IMR-90 (cell line): ENCODE results near the gene DPP6. TPM values are rescaled to one million over a fixed set of nuclear protein-coding genes. Genes with fewer than 3 reads are reported as not detected.

Experiments used
- ATAC-seq: fragments of 200-7000 bp; cut with Tn5 transposase; 2 replicates; pipeline ENCODE4 v1.9.1; 2020; ENCODE audit warnings: low read depth, mild to moderate bottlenecking, moderate library complexity
- BruUV-seq: library from RNA; stranded (reverse); fragments of 400-500 nt; replicated peaks from 2 replicates; lab custom pipeline; 2021; lab: Mats Ljungman, UMichigan
- CTCF ChIA-PET: fragments of 300-600 bp; formaldehyde crosslinking; extraction: SDS; loops from one replicate; lab custom pipeline; 2021; ENCODE audit warnings: antibody characterized with exemption; lab: Yijun Ruan, JAX
- POLR2A ChIA-PET: fragments of 300-600 bp; sonication (Branson Sonifier 250); formaldehyde crosslinking; loops from one replicate; lab custom pipeline; 2022; ENCODE audit warnings: antibody characterized with exemption; ENCODE audit not compliant: unreplicated experiment; lab: Charles Lee
- DNase-seq: peaks from one replicate; pipeline ENCODE4 v3.0.0; 2013
- H2AFZ ChIP-seq: replicated peaks from 2 replicates; pipeline ENCODE3; 2013; ENCODE audit warnings: low read length, mild to moderate bottlenecking; ENCODE audit not compliant: poor library complexity
- H2AK5ac ChIP-seq: 2 replicates; pipeline ENCODE4 v1.6.1; 2013; ENCODE audit warnings: low read depth, low read length, inconsistent platforms
- H2AK9ac ChIP-seq: replicated peaks from 2 replicates; pipeline ENCODE3; 2013; ENCODE audit warnings: mild to moderate bottlenecking, low read depth, low read length, moderate library complexity; ENCODE audit not compliant: poor library complexity
- H2BK120ac ChIP-seq: 2 replicates; pipeline ENCODE4 v1.6.1; 2013; ENCODE audit warnings: low read depth, low read length, inconsistent platforms
- H2BK15ac ChIP-seq: 3 replicates; pipeline ENCODE4 v1.6.1; 2013; ENCODE audit warnings: low read depth, low read length, inconsistent platforms
- H2BK20ac ChIP-seq: 2 replicates; pipeline ENCODE4 v1.6.1; 2013; ENCODE audit warnings: low read depth, mild to moderate bottlenecking, inconsistent platforms, low read length, moderate library complexity
- H2BK5ac ChIP-seq: 2 replicates; pipeline ENCODE4 v1.6.1; 2013; ENCODE audit warnings: mild to moderate bottlenecking, low read depth, low read length, inconsistent platforms; ENCODE audit not compliant: poor library complexity, severe bottlenecking
- H3K14ac ChIP-seq: replicated peaks from 2 replicates; pipeline ENCODE4 v1.6.1; 2013; ENCODE audit warnings: low read depth, low read length, inconsistent platforms
- H3K18ac ChIP-seq: 2 replicates; pipeline ENCODE4 v1.6.1; 2013; ENCODE audit warnings: low read depth, low read length, control low read depth
- H3K23ac ChIP-seq: 2 replicates; pipeline ENCODE4 v1.6.1; 2013; ENCODE audit warnings: low read depth, low read length, inconsistent platforms
- H3K27ac ChIP-seq: 2 replicates; pipeline ENCODE4 v1.5.1; 2013; ENCODE audit warnings: mild to moderate bottlenecking, control low read depth, low read length; ENCODE audit not compliant: insufficient read depth
- H3K27me3 ChIP-seq: 2 replicates; pipeline ENCODE4 v1.6.1; 2013; ENCODE audit warnings: low read length; ENCODE audit not compliant: control insufficient read depth, insufficient read depth
- H3K36me3 ChIP-seq: 2 replicates; pipeline ENCODE4 v1.6.1; 2013; ENCODE audit warnings: low read length, mixed read lengths; ENCODE audit not compliant: control insufficient read depth, insufficient read depth
- H3K4ac ChIP-seq: 2 replicates; pipeline ENCODE4 v1.6.1; 2013; ENCODE audit warnings: low read depth, low read length, inconsistent platforms
- H3K4me1 ChIP-seq: 2 replicates; pipeline ENCODE4 v1.6.1; 2013; ENCODE audit warnings: low read length, mixed read lengths; ENCODE audit not compliant: control insufficient read depth, insufficient read depth
- H3K4me2 ChIP-seq: 2 replicates; pipeline ENCODE4 v1.6.1; 2013; ENCODE audit warnings: low read depth, mild to moderate bottlenecking, control low read depth, low read length, moderate library complexity
- H3K4me3 ChIP-seq: 2 replicates; pipeline ENCODE4 v1.5.1; 2013; ENCODE audit warnings: low read depth, mild to moderate bottlenecking, control low read depth, low read length, moderate library complexity; ENCODE audit not compliant: insufficient read depth
- H3K56ac ChIP-seq: 2 replicates; pipeline ENCODE4 v1.6.1; 2013; ENCODE audit warnings: low read length, inconsistent platforms; ENCODE audit not compliant: insufficient read depth; ENCODE audit errors: extremely low read depth
- H3K79me1 ChIP-seq, 2 experiments: 2 replicates each; pipeline ENCODE4 v1.6.1; 2013; ENCODE audit warnings: low read length in 2 of 2, inconsistent platforms in 1 of 2, low read depth in 1 of 2
- H3K9ac ChIP-seq: 2 replicates; pipeline ENCODE4 v1.6.1; 2013; ENCODE audit warnings: low read depth, low read length, control low read depth
- H3K9me1 ChIP-seq: 2 replicates; pipeline ENCODE4 v1.6.1; 2013; ENCODE audit warnings: low read length, inconsistent platforms; ENCODE audit not compliant: insufficient read depth
- H3K9me3 ChIP-seq: 2 replicates; pipeline ENCODE4 v1.6.1; 2013; ENCODE audit warnings: low read length; ENCODE audit not compliant: control insufficient read depth, insufficient read depth
- H4K20me1 ChIP-seq: 2 replicates; pipeline ENCODE4 v1.6.1; 2013; ENCODE audit warnings: low read length, inconsistent platforms; ENCODE audit not compliant: insufficient read depth
- H4K5ac ChIP-seq: 2 replicates; pipeline ENCODE4 v1.6.1; 2013; ENCODE audit warnings: mild to moderate bottlenecking, low read depth, low read length, control low read depth
- H4K8ac ChIP-seq, 2 experiments: 2 replicates each; pipeline ENCODE4 v1.6.1; 2013; ENCODE audit warnings: low read depth in 2 of 2, low read length in 2 of 2, control low read depth in 1 of 2, inconsistent platforms in 1 of 2
- H4K91ac ChIP-seq: 2 replicates; pipeline ENCODE4 v1.6.1; 2013; ENCODE audit warnings: low read depth, low read length, inconsistent platforms; ENCODE audit not compliant: insufficient read depth
- BHLHE40 ChIP-seq: fragments of 150-350 bp; IDR thresholded peaks from 2 replicates; pipeline ENCODE4 v1.6.1; 2016; ENCODE audit warnings: mild to moderate bottlenecking, low read depth, low read length
- CEBPB ChIP-seq: IDR thresholded peaks from 2 replicates; pipeline ENCODE4 v1.6.1; 2012; ENCODE audit warnings: low read depth, low read length, improper control_type of control experiment
- CHD1 ChIP-seq: IDR thresholded peaks from 2 replicates; pipeline ENCODE4 v1.6.1; 2012; ENCODE audit warnings: low read depth, low read length, improper control_type of control experiment
- CTCF ChIP-seq: conservative IDR thresholded peaks from 2 replicates; pipeline ENCODE4 v1.5.1; 2012; ENCODE audit warnings: mild to moderate bottlenecking, low read depth, low read length, improper control_type of control experiment
- ELK1 ChIP-seq: fragments of 150-350 bp; IDR thresholded peaks from 2 replicates; pipeline ENCODE4 v1.6.1; 2016; ENCODE audit warnings: low read depth, mild to moderate bottlenecking, low read length, moderate library complexity, borderline replicate concordance
- FOS ChIP-seq: fragments of 150-350 bp; IDR thresholded peaks from 2 replicates; pipeline ENCODE4 v1.6.1; 2016; ENCODE audit warnings: low read depth, low read length
- MAFK ChIP-seq: IDR thresholded peaks from 2 replicates; pipeline ENCODE4 v1.6.1; 2012; ENCODE audit warnings: low read depth, low read length, improper control_type of control experiment
- MAZ ChIP-seq: IDR thresholded peaks from 2 replicates; pipeline ENCODE4 v1.6.1; 2012; ENCODE audit warnings: low read depth, mild to moderate bottlenecking, low read length, improper control_type of control experiment, moderate library complexity, borderline replicate concordance
- MXI1 ChIP-seq: IDR thresholded peaks from 2 replicates; pipeline ENCODE4 v1.6.1; 2012; ENCODE audit warnings: low read depth, mild to moderate bottlenecking, low read length, moderate library complexity, borderline replicate concordance
- POLR2A ChIP-seq: IDR thresholded peaks from 2 replicates; pipeline ENCODE4 v1.6.1; 2012; ENCODE audit warnings: mild to moderate bottlenecking, low read depth, low read length
- RFX5 ChIP-seq: IDR thresholded peaks from 2 replicates; pipeline ENCODE4 v1.8.0; 2012; ENCODE audit warnings: low read depth, mild to moderate bottlenecking, low read length, moderate library complexity
- SMC3 ChIP-seq: fragments of 150-350 bp; IDR thresholded peaks from 2 replicates; pipeline ENCODE4 v1.6.1; 2016; ENCODE audit warnings: low read depth, mild to moderate bottlenecking, antibody characterized with exemption, low read length, moderate library complexity
- USF2 ChIP-seq: fragments of 150-350 bp; IDR thresholded peaks from 2 replicates; pipeline ENCODE4 v1.6.1; 2017; ENCODE audit warnings: mild to moderate bottlenecking, antibody characterized with exemption, low read length, low read depth
- WGBS, 2 experiments: methylation state at CpG; one replicate each; pipeline versions ENCODE4 v1.1.5 to v1.1.7; 2013; ENCODE audit warnings: missing lambda C conversion rate in 2 of 2; ENCODE audit not compliant: insufficient read length in 1 of 2; ENCODE audit errors: extremely low coverage in 2 of 2; 5-methylcytosine and 5-hydroxymethylcytosine counted together
- dilution Hi-C: fragments of 300-500 bp; cut with HindIII; formaldehyde crosslinking; loops from one replicate; pipeline ENCODE4 v1.14.3; 2018; ENCODE audit warnings: low sequenced_read_pairs; ENCODE audit not compliant: unreplicated experiment
- in situ Hi-C: fragments of 300-500 bp; cut with MboI; formaldehyde crosslinking; loops from 3 replicates; pipeline ENCODE4 v1.14.3; 2019; ENCODE audit warnings: low sequenced_read_pairs, inconsistent platforms, mixed read lengths
- intact Hi-C: fragments of 100-400 bp; cut with micrococcal nuclease; formaldehyde crosslinking; loops from 2 replicates; pipeline ENCODE4 v1.10.0; 2022
- polyA plus RNA-seq, 3 experiments: library from polyadenylated mRNA; depleted of rRNA; stranded (reverse); fragments of >200 nt; gene quantifications; 2 replicates each; pipeline ENCODE4 v1.2.3, GENCODE V29; 2012; ENCODE audit warnings: low replicate concordance in 1 of 3
- total RNA-seq: library from RNA; depleted of rRNA; stranded (reverse); fragments of >200 nt; gene quantifications from 2 replicates; pipeline ENCODE4 v1.2.3, GENCODE V29; 2012

DPP6 gene
- total and polyA plus RNA-seq, 2 of the 4 experiments (the other 2 are of a cell fraction) = not detected

- no TSS peak for BruUV-seq
- no peaks in the 10 kb centered on the region for H3K36me3 ChIP-seq
These were observed 372.2 kb downstream of the DPP6 start for GRCh38 chr7:154424350-154424749.

More at GRCh38 chr7:154424350-154424749, 372.2 kb downstream of the DPP6 start:
- Histone ChIP-seq H3K9ac (no peak overlapping the region), H3K56ac (no peak overlapping the region), H3K4me1 (no peaks in the 10 kb centered on the region), H3K79me1 (no peaks in the 10 kb centered on the region), H3K4me2 (no peak overlapping the region), H2BK20ac (no peak overlapping the region), H3K4ac (no peak overlapping the region), H3K27ac (no peak overlapping the region), H2BK5ac (no peak overlapping the region), H3K18ac (no peak overlapping the region), H4K8ac (no peak overlapping the region), H4K91ac (no peak overlapping the region), H3K4me3 (no peak overlapping the region), H3K23ac (no peak overlapping the region), H2BK15ac (no peak overlapping the region), H4K5ac (no peak overlapping the region), H2BK120ac (no peak overlapping the region), H3K9me1 (no peaks in the 10 kb centered on the region), H2AFZ (no peak overlapping the region), H3K27me3 (no peaks in the 10 kb centered on the region), H4K20me1 (no peaks in the 10 kb centered on the region), H2AK9ac (no peak overlapping the region), H3K9me3 (peaks cover 12% of the 10 kb centered on the region), H3K14ac (no peak overlapping the region), H2AK5ac (no peak overlapping the region)
- ATAC-seq (no peak), DNase-seq (no peak)
- in situ Hi-C loops = no loop called here
- WGBS, 2 experiments = 12% methylated on average over 3 of the region's 8 CpGs; no CpG with 5 or more reads in 1 of the 2 experiments
- dilution Hi-C loops = no loop called here
- ChIA-PET POLR2A (no interaction called here), CTCF (no interaction called here)
- intact Hi-C loops = no loop called here
- TF ChIP-seq RFX5 (no peak), CEBPB (no peak), ELK1 (no peak), MXI1 (no peak), CHD1 (no peak), SMC3 (no peak), MAZ (no peak), POLR2A (no peak), MAFK (no peak), CTCF (no peak), BHLHE40 (no peak), USF2 (no peak), FOS (no peak)
